AG09309 (cell line): ENCODE measurements around the gene KLF5.

ENCODE experiments used
- DNase-seq: peaks from one replicate; pipeline ENCODE4 v3.0.0-alpha.2; 2010; ENCODE audit warnings: low read depth
- H3K4me3 ChIP-seq: 2 replicates; pipeline ENCODE4 v1.5.1; 2011; ENCODE audit warnings: mild to moderate bottlenecking, low read depth, low read length, moderate library complexity; ENCODE audit not compliant: control insufficient read depth
- TF ChIP-seq, protein P1 (sequence below): IDR thresholded peaks from 2 replicates; pipeline ENCODE4 v1.5.1; 2011; ENCODE audit warnings: mild to moderate bottlenecking, low read depth, low read length, inconsistent platforms; ENCODE audit not compliant: insufficient read depth, control insufficient read depth; ENCODE audit errors: missing control alignments

Gene KLF5

DNA sequence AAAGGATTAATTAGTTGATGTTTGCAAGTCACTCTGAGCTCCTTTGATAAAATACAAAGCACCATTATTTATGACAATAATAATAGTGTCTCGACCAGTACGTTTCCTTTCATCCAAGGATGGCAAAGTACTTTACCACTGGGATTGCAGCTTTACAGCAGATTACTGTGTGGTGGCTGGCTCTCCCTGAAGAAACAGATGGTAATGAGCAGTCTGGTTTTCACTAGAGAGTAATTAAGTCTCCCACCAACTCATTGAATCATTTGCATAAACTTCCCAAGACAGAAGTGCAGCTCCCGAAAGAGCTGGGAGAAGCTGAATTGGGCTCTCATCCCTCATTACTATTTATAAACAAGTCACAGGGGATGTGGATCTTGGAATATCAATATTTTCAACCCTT is 48.7 kb downstream of the KLF5 start:
- DNase-seq = no peak
- TF ChIP-seq, protein P1, sequence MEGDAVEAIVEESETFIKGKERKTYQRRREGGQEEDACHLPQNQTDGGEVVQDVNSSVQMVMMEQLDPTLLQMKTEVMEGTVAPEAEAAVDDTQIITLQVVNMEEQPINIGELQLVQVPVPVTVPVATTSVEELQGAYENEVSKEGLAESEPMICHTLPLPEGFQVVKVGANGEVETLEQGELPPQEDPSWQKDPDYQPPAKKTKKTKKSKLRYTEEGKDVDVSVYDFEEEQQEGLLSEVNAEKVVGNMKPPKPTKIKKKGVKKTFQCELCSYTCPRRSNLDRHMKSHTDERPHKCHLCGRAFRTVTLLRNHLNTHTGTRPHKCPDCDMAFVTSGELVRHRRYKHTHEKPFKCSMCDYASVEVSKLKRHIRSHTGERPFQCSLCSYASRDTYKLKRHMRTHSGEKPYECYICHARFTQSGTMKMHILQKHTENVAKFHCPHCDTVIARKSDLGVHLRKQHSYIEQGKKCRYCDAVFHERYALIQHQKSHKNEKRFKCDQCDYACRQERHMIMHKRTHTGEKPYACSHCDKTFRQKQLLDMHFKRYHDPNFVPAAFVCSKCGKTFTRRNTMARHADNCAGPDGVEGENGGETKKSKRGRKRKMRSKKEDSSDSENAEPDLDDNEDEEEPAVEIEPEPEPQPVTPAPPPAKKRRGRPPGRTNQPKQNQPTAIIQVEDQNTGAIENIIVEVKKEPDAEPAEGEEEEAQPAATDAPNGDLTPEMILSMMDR = no peak
- H3K4me3 ChIP-seq = no peak overlapping the region

DNA sequence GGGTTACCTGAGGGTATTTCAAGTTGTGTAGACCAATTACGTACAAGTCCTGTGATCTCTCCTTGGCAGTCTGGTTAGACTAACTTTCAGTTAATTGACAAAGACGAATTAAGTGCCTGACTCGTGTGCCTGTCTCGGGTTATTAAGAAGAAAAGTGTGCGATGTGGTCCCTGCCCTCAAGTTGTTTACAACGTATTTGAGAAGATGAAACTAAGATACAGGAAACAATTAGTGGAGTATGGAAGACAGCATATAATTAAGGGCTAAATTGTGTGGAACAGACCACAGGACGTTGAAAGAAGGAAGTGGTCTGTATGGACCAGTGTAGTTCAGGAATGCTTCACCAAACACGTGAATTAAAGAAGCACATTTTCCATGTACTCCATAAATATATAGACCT is 49.2 kb downstream of the KLF5 start:
- no peak for DNase-seq
- TF ChIP-seq, protein P1 = no peak
- H3K4me3 ChIP-seq = no peak overlapping the region

DNA sequence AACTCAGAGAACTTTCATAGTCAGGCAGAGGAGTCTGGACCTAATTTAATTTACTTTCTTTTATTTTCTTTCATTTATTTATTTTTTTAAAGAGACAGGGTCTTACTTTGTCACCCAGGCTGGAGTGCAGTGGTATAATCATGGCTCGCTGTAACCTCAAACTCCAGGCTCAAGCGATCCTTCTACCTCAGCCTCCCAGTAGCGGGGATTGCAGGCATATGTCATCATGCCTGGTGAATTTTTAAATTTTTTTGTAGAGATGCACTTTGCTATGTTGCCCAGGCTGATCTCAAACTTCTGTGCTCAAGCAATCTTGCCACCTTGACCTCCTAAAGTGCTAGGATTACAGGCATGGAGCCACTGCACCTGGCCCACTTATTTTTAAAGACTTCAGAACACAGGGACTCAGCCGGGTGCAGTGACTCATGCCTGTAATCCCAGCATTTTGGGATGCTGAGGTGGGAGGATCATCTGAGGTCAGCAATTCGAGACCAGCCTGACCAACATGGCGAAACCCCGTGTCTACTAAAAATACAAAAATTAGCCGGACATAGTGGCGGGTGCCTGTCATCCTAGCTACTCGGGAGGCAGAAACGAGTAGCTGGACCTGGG is 50.6 kb downstream of the KLF5 start:
- DNase-seq = no peak
- no peak overlapping the region for H3K4me3 ChIP-seq
- TF ChIP-seq, protein P1 = no peak

DNA sequence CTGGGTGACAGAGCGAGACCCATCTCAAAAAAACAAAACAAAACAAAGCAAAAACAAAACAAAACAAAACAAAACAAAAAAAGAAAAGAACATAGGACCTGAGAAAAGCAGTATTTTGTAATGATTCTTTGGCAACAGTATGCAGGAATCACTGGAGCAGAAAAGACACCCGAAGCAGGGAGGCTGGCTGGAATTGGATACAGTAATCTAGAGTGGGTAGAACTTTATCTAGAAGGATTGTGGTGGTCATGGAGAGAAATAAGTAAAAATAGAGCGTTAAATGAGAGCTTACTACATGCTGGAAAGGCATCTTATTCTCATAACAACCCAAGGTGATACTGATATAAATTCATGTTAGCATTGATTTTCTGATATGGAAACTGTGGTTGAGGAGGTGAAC is 51.2 kb downstream of the KLF5 start:
- TF ChIP-seq, protein P1 = no peak
- no peak overlapping the region for H3K4me3 ChIP-seq

DNA sequence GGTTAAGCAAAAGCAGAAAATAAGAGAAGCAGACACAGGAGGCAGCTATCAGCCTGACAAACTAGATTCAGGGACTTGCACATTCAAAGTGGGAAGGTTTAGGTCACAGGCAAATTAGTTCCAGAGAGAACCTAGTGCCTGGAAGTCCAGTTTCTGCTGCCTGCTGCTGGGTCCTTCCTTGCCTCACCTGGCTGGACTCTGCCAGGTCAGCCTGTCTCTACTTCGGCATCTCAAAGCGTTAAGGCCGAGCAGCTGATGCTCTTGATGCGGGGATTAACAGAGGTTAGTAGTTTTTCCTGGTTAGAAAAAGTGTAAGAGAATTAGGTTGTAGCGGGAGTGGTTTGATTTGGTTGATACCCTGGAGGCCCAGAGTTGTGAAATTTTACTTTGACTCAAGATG is 52.0 kb downstream of the KLF5 start:
- TF ChIP-seq, protein P1 = no peak
- H3K4me3 ChIP-seq = no peak overlapping the region
- no peak for DNase-seq

More for the DNA sequence above, 51.2 kb downstream of the KLF5 start:
- no peak for DNase-seq

DNA sequence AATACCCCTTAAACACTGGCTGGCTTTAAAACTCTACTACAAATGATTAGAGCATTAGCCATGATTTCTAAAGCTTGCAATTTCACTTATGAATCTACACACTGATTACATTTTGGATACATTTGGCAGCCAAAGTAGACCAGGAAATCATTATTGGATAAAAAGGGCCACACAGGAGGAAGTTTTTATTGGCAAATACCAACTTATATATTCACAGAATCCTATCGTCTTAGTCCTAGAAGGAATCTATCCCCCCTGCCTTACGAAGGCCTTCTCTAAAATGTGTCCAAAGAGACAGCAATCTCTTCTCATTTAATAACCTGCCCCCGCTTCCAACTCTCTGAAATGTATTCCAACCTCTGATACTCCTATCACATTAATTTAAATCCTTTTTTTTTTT is 52.5 kb downstream of the KLF5 start:
- TF ChIP-seq, protein P1 = no peak
- no peak overlapping the region for H3K4me3 ChIP-seq
- DNase-seq = no peak

DNA sequence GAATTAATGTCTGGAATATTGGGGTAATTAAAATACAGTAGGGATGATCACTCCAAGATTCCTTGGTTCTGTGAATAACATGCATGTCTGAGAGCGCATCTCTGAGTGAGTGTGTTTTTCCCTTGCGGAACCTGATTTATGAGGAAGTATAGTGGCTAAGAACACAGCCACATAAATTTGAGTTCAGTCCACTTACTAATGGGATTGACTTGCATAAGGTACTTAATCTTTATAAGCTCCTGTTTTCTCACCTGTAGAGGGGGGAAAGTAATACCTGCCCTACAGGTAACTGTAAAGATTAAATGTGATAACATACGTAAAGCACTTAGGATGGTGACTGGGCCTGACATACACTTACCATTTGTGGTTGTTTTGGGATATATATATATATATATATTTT is 60.8 kb downstream of the KLF5 start:
- H3K4me3 ChIP-seq = no peak overlapping the region
- no peak for DNase-seq
- TF ChIP-seq, protein P1 = no peak
